HG03442 (cell line): ENCODE results near the gene APCS.

Source experiments
- ATAC-seq: cut with Tn5 transposase; IDR thresholded peaks from one replicate; pipeline ENCODE4 v1.9.1; 2021; ENCODE audit warnings: mild to moderate bottlenecking, moderate library complexity; ENCODE audit not compliant: unreplicated experiment

Gene APCS

GRCh38 chr1:159587461-159587951 lies at the start of gene APCS:
APCS (plus strand) TSS chr1:159587826; CDS start chr1:159587922, 96 bp downstream.
- no peak for ATAC-seq

DNA sequence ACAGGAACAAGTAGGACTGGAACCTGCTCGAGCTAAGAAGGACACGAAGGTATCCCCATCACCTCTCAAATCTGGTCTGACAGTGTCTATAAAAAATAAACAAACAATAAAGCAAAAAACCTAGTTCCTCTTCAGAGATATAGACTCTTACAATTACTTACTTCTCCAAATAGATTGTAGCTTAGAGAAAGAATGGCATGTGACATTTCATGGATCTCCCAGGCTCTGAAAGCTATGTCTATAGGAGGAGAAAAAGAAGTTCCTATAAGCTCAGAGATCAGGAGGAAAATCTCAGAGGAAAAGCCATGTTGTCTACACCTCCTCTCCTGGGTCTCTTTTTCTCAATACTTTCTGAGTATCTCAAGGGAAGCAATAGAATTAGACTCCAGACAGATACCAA lies 39.5 kb upstream of the APCS start:
- ATAC-seq, result no peak

DNA sequence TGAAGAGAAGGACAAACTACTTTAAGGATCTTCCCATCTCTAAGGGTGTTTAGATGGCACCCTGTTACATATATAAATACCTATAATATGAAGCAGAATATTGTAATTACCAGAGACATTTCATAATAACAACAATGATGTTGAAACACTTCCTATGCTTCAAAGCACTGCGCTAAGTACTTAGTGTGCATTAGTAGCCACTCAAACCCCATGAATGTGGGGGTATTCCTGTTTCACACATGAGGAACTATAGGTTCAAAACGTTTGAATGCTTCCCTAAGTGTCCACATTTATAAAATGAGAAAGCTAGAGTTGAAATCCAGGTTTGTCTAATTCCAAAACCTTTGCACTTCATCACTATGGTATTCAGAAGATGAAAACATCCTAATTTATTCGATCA lies 33.4 kb upstream of the APCS start:
- ATAC-seq, result no peak

GRCh38 chr1:159554696-159555095 lies 32.9 kb upstream of the APCS start:
- ATAC-seq, result no peak

DNA sequence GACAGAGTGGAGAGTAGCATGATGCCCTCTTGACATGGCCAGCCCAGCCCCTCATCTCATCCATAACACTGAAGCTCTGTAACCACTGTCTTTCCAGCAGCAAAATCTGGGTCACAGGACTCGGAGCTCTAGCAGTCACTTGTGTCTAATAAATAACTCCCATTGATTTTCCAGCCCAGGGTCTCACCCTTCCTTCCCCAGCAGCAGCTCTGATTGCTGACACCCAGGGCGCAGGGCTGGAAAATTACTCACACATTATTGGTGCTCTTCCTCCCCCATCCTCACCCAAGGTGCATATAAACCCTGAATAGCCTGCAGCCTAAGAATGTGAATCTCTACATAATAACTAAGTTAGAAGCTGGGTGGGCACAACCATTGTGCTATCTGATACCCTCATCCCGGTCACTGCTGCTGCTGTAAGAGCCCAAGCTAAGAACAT lies 30.7 kb upstream of the APCS start:
- no peak for ATAC-seq

DNA sequence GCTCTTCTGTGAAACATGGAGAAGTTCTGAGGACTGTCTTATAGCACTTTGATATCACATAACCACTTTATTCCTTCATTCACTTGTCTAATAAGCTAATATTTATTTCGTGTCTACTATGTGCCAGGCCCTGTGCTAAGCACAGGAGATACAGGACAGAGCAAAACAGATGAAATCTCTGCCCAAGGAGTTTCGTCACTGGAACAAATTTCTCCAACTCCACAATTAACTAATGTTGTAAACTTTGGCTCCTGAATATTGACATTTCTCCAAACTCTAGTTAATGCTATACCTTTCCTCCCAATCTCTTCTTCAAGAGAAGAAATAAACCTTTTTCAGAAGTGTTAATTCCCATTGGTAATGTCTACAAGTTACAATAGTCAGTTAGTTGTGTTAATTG lies 27.0 kb upstream of the APCS start:
- ATAC-seq, result no peak

DNA sequence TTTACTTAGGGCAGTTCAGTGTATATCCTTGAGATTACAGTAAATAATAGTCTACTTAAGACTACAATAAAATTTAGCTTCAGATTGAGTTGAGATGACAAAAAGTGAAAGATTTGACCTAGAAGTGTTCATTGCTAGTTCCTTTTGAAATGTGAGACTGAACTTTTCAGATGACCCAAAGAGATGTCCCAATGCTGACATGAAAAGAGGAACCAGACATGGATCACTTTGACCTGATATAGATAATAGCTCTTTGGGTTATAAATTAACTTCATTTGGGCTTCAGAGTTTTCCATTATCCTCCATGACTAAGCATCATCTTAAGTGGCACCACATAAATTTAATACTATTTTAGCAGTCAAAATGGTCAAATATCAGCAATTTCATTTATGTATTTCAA lies 26.1 kb upstream of the APCS start:
- no peak for ATAC-seq

- ATAC-seq, result no peak
These were observed 24.9 kb upstream of the APCS start for GRCh38 chr1:159562680-159563079.

- ATAC-seq, result no peak
These were observed 10.2 kb upstream of the APCS start for GRCh38 chr1:159577446-159577845.

DNA sequence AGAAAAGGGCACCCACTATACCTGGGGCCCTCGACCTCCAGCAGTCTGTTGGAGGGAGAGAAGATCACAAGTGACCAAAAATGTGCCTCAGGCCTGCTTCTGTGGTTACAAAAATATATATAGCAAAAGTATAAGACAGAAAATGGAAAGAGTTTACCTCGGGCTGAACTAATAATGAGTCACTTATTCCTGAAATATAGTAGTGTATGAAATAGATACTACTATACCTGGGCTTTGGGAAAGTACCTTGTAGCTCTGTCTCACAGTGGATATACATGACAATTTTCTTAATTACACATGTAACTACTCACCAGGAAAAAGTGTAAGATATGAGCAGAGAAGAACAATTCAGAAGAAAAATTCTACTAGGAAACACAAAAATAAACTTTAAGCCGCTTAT lies 7.3 kb upstream of the APCS start:
- ATAC-seq, result peak; percentile 56

DNA sequence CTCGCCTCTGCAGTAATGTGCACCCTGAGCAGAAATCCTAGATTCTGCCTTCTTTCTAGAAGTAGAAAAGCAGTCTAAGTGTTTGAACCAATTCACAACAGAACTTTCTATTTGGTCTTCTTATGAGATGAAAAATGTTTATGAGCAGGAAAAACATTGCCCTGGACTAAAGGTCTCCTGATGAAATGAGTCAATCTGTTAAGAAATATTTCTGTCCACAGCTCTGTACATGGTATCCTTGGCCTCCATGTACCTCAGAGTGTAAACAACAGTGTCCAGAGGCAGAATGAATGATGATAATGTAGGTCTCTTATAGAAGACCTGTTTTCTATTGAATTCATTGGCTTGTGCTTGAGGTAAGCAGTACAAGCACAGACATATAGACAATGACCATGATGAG lies 6.2 kb upstream of the APCS start:
- ATAC-seq, result no peak

DNA sequence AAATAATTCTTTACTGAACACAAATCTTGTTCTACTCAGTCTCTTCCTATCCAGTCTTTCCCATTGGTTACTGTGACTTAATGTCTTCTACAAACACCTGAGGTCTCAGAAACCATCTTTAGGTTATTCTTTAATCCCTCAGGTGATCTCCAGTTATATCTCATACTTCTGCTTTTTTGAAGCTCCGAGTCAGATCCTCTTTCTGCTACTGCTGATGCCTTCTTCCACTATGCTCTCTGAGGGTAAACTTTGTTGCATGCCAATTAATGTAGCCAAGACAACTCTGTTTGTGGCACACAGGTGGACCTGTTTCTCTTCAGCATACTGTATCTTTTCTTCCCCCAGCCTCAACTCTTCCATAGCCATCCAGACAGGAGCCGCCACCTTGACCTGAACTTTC lies 3.1 kb upstream of the APCS start:
- no peak for ATAC-seq

GRCh38 chr1:159591981-159592380 lies 4.4 kb downstream of the APCS start:
- ATAC-seq, result no peak

DNA sequence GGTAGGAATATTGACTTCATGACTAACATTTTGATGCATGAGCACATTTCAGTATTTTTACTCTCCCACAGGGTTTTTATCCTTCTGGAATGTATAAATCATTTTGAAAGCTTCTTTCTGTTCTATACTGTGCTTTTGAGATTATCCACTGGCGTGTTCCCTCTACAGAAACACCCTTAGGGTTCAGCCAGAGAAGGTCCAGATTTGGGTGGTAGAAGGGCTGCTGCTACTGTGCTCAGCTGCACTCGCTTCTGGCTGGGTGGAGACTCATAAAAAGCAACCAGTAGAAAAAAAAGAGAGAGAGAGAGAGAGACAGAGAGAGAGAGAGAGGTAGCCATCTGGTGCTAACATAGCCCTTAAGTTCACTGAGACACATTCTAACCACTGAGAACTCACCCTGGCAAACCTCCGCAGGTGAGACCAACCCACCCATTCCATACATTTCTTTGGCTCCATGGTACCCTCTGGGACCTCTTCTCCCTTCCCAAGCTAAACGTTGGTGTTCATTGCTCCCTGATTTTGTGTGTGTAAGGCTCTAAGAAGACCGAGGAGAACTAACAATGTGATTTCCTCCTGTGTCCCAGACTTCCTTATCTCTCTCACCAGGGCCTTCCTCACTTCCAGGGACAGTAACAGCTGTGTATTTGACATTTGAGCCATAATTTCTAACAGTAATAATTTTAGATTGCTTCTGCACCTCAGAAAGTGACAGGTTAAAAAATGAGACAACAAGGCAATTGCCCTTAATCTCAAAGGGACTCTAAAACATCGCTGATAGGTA lies 7.2 kb downstream of the APCS start:
- ATAC-seq, result no peak

DNA sequence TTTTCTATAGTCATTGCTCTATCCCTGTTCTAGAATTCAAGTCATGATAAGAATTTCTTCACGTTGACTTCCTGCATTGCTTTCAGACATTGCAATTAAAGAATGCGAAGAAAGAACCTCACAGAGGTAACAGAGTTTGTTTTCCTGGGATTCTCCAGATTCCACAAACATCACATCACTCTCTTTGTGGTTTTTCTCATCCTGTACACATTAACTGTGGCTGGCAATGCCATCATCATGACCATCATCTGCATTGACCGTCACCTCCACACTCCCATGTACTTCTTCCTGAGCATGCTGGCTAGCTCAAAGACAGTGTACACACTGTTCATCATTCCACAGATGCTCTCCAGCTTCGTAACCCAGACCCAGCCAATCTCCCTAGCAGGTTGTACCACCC lies 10.6 kb downstream of the APCS start:
- no peak for ATAC-seq

DNA sequence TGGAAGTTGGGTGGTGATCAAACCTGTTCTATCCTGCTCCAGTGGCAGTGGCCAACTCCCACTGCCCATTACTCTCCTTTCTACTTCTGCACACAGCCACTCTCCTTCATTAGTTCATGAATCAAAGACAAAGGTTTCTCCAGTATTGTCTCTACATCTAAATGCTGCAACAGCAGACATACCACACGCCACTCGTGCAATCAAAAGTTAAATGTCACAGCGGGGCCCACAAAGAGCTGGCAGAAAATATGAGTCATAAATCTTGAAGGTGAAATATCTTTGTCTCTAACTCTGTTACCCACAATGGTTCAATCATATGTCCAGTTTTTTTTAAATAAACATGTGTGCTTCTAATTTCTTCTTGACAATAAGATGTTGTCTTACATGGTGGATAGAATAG lies 13.3 kb downstream of the APCS start:
- ATAC-seq, result no peak

DNA sequence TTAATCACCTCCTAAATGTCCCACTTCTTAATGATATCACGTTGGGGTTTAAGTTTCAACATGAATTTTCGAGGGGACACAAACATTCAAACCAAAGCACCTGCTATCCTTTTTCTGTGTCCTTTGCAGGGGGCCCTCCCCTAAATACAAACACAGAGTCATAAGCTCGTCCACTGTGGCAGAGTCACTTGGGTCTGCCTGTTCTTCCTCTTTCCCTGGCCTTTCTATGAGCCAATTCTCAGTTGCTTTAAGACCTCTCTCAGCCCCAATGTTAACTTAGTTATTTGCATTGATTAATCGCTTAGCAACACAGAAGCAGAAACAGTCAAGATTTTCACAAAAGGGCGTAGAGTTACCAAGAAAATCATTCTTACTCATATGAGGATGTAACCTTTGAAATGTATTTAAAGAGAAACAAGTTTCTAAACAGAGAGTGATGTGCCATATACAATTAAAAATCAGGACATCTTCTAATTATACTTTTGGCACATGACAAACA lies 14.9 kb downstream of the APCS start:
- ATAC-seq, result no peak

DNA sequence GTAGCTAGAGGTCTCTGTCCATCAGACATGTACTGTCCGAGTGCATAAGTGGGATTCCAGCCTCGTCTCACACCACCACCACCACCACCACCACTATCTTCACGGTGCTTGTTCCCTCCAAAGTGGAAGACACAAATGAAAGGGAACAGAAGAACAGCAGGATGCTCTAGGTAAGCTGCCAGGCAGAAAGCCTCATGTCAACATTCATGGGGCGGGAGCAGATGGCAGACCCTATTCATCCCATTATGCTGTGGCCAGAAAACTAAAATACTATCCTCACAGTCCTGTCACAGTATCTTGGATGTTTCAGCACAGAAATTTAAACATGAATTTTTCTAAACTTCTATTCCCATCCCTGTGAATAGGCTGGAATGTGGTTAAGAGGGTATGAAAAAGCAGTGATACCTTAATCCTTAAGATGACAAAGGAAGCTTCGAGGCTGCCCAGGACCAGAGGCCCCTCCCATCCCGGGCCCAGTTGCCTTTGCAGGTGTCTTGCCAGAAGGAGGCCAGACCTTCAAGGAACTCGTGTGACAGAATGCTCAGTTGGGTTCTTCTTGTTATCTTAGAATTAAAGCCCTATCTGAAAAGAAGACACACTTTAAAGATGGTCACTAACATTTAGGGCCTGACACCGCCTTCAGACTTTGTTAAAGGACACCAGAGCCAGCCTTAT lies 24.7 kb downstream of the APCS start:
- no peak for ATAC-seq

- ATAC-seq, result no peak
These were observed 45.3 kb downstream of the APCS start for GRCh38 chr1:159632922-159633321.
